Measurements from ENCODE around the gene FUCA1. TPM values are rescaled to one million over a fixed set of nuclear protein-coding genes. Genes with fewer than 3 reads are reported as not detected.

Gene FUCA1
- total and polyA plus RNA-seq, 2 of the 8 experiments (the other 6 are each of a cell fraction or from before 2014, with no cell fraction given), result 5.9 to 6.4 TPM

DNA sequence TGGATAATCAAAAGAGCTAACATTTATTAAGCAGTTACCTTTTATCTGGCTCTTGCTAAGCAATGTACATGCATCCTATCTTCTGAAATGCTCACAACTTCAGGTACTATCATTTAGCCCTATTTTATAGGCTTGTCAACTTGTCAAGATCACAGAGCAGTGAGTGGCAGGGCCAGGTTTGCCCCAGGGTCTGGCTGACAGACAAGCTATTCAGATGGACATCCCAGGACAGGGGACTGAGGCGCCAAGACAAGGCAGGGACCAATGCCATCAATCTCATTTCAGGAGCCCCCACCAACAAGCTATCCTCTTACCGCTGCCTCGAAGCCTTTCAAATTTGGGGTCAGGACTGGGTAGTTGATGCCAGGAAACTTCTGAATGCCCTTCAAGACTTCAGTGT lies 51.7 kb downstream of the FUCA1 start:
- no peak overlapping the region for H3K4me2 ChIP-seq (ENCODE audit: insufficient read depth in 1 of 2, low read depth in 2 of 2, low read length in 2 of 2)
- WGBS, 2 experiments (ENCODE audit: extremely low coverage in 1 of 2, insufficient coverage in 1 of 2, insufficient read length in 1 of 2, insufficient replicate concordance in 2 of 2, low coverage in 1 of 2, low lambda C conversion rate in 2 of 2, missing lambda C conversion rate in 1 of 2), result 92% methylated on average over 3 of the region's 3 CpGs; no CpG with 5 or more reads in 1 of the 2 experiments
- H3K27ac ChIP-seq (ENCODE audit: low read depth, low read length), result no peak overlapping the region
- no peak overlapping the region for H4K8ac ChIP-seq (ENCODE audit: extremely low read depth, insufficient read depth, low read length)
- ChIA-PET POLR2A (ENCODE audit: partially characterized antibody) (interaction anchor here (1.1 to 1.5 kb wide), 3 partner anchors 9 to 163 kb away, joined by 3 to 5 read pairs (median 4); partner anchors contain the start of gene HMGCL), CTCF (ENCODE audit: partially characterized antibody) (interaction anchor here (0.6 to 2.4 kb wide), 4 partner anchors 10 to 157 kb away, joined by 3 to 13 read pairs (median 3); partner anchors contain the start of gene CNR2)
- no peak overlapping the region for H3K9ac ChIP-seq (replicated peaks in 1 of 4; ENCODE audit: extremely low read depth in 1 of 4, low read depth in 3 of 4, low read length in 3 of 4)
- H3K4ac ChIP-seq (replicated peaks; ENCODE audit: insufficient read length, low read depth, low read length), result no peak overlapping the region
- H3K56ac ChIP-seq (replicated peaks; ENCODE audit: insufficient read length, low read depth, low read length), result no peak overlapping the region
- H3K36me3 ChIP-seq (ENCODE audit: control insufficient read depth in 2 of 4, insufficient read depth in 4 of 4, low read length in 3 of 4), result peaks cover 0 to 23% (median 1%) of the 10 kb centered on the region in 4 experiments; a peak in 5 of 8 replicates
- no peak overlapping the region for H2AFZ ChIP-seq (ENCODE audit: low read length)
- DNase-seq (ENCODE audit: low read depth in 1 of 2, low spot score in 2 of 2) (no peak), FAIRE-seq (no peak)
- no peak overlapping the region for H3K4me3 ChIP-seq (ENCODE audit: extremely low read depth in 1 of 4, insufficient read depth in 2 of 4, low read depth in 3 of 4, low read length in 4 of 4)
- H3K79me1 ChIP-seq (ENCODE audit: low read depth, low read length), result no peaks in the 10 kb centered on the region
- no peak overlapping the region for H2BK5ac ChIP-seq (ENCODE audit: low read depth, low read length)
- no peak overlapping the region for H4K5ac ChIP-seq (ENCODE audit: insufficient read length, low read depth, low read length)
- H2BK12ac ChIP-seq (ENCODE audit: low read depth, low read length), result no peak overlapping the region
- no peaks in the 10 kb centered on the region for H3K9me3 ChIP-seq (ENCODE audit: insufficient read depth in 2 of 2, low read depth in 1 of 2, low read length in 1 of 2)
- H4K20me1 ChIP-seq (replicated peaks in 1 of 2; ENCODE audit: control insufficient read depth in 1 of 2, insufficient read depth in 2 of 2, low read length in 2 of 2), result no peaks in the 10 kb centered on the region
- H4K91ac ChIP-seq (replicated peaks; ENCODE audit: insufficient read length, low read length), result no peak overlapping the region
- TF ChIP-seq BRCA1 (IDR thresholded peaks at IDR 0.05; ENCODE audit: low read depth, low read length), result no peak
- TF ChIP-seq EZH2 (IDR thresholded peaks at IDR 0.05; ENCODE audit: low read depth, low read length, severe bottlenecking), result no peak
- TF ChIP-seq CEBPB (IDR thresholded peaks at IDR 0.05; ENCODE audit: low read depth, low read length), result no peak
- no peak for TF ChIP-seq ZNF274 (IDR thresholded peaks at IDR 0.05; ENCODE audit: borderline replicate concordance, extremely low read depth, low read length)
- no peak for TF ChIP-seq NRF1 (IDR thresholded peaks at IDR 0.05; ENCODE audit: low read depth, low read length)
- no peak for TF ChIP-seq CBX5 (IDR thresholded peaks at IDR 0.05; ENCODE audit: low read depth, low read length)
- TF ChIP-seq TEAD4 (IDR thresholded peaks at IDR 0.05; ENCODE audit: low read depth, low read length), result no peak
- TF ChIP-seq RFX5 (IDR thresholded peaks at IDR 0.05; ENCODE audit: borderline replicate concordance, low read depth, low read length), result no peak
- no peak for TF ChIP-seq SIRT6 (IDR thresholded peaks at IDR 0.05; ENCODE audit: low read length)
- no peak for TF ChIP-seq SIX5 (IDR thresholded peaks at IDR 0.05; ENCODE audit: low read depth, low read length)
- H2BK20ac ChIP-seq (ENCODE audit: low read length), result no peak overlapping the region
- no peak overlapping the region for H2AK5ac ChIP-seq (ENCODE audit: low read depth, low read length)
- no peaks in the 10 kb centered on the region for H3K79me2 ChIP-seq (ENCODE audit: control insufficient read depth in 1 of 2, insufficient read depth in 2 of 2, low read length in 2 of 2)
- no peak overlapping the region for H3K14ac ChIP-seq (ENCODE audit: insufficient read length)
- H3K27me3 ChIP-seq (replicated peaks in 1 of 4; ENCODE audit: control insufficient read depth in 3 of 4, extremely low read depth in 1 of 4, insufficient read depth in 3 of 4, low read length in 3 of 4), result no peaks in the 10 kb centered on the region
- H3K23me2 ChIP-seq (ENCODE audit: low read depth, low read length), result no peaks in the 10 kb centered on the region
- no peak overlapping the region for H3K18ac ChIP-seq (ENCODE audit: extremely low read depth, low read length)
- H3K23ac ChIP-seq (ENCODE audit: insufficient read length), result no peak overlapping the region
- no peak overlapping the region for H2BK120ac ChIP-seq (replicated peaks; ENCODE audit: low read depth, low read length)
- H2BK15ac ChIP-seq (ENCODE audit: low read length), result no peak overlapping the region
- no peaks in the 10 kb centered on the region for H3K4me1 ChIP-seq (replicated peaks in 1 of 4; ENCODE audit: control insufficient read depth in 3 of 4, insufficient read depth in 4 of 4, low read length in 3 of 4)

Data from H1 (cell line).